CD4-positive, alpha-beta T cell (primary cell): ENCODE data around the gene GCK. TPM values are rescaled to one million over a fixed set of nuclear protein-coding genes. Genes with fewer than 3 reads are reported as not detected.

Experiments used
- ATAC-seq: fragments of 200-7000 bp; cut with Tn5 transposase; one replicate; pipeline ENCODE4 v1.10.0; 2022; ENCODE audit warnings: mild to moderate bottlenecking; ENCODE audit not compliant: poor library complexity
- CTCF ChIA-PET: fragments of 350-600 bp; sonication (Branson Sonifier 250); formaldehyde crosslinking; loops from one replicate; lab custom pipeline; 2021; ENCODE audit warnings: antibody characterized with exemption, inconsistent platforms; lab: Charles Lee
- POLR2A ChIA-PET: fragments of 350-600 bp; sonication (Branson Sonifier 250); formaldehyde crosslinking; loops from one replicate; lab custom pipeline; 2021; ENCODE audit warnings: antibody characterized with exemption, inconsistent platforms; lab: Charles Lee
- DNase-seq, 14 experiments: peaks; one replicate each; pipeline ENCODE4 v3.0.0-alpha.2; 2013 to 2020; ENCODE audit warnings: mixed read lengths in 2 of 14
- H3K27ac ChIP-seq, 2 donors: one replicate each; pipeline versions ENCODE4 v1.5.1 to v1.7.0; 2013; ENCODE audit warnings: low read length in 2 of 2, low read depth in 1 of 2, mild to moderate bottlenecking in 1 of 2
- H3K27me3 ChIP-seq, 2 experiments: 1 replicate in 1 of 2; 2 replicates in 1 of 2; pipeline versions ENCODE4 v1.6.1 to v1.7.0; 2013; ENCODE audit warnings: low read length in 2 of 2, control low read depth in 1 of 2, mild to moderate bottlenecking in 1 of 2, moderate library complexity in 1 of 2; ENCODE audit not compliant: insufficient read depth in 2 of 2, control insufficient read depth in 1 of 2
- H3K36me3 ChIP-seq: one replicate; pipeline ENCODE4 v1.6.1; 2013; ENCODE audit warnings: low read length, control low read depth; ENCODE audit not compliant: insufficient read depth
- H3K4me1 ChIP-seq: one replicate; pipeline ENCODE4 v1.6.1; 2013; ENCODE audit warnings: low read length, control low read depth; ENCODE audit not compliant: insufficient read depth
- H3K4me3 ChIP-seq: one replicate; pipeline ENCODE4 v1.5.1; 2013; ENCODE audit warnings: mild to moderate bottlenecking, low read length, moderate library complexity
- H3K9me3 ChIP-seq, 2 experiments: 1 replicate in 1 of 2; 2 replicates in 1 of 2; pipeline versions ENCODE4 v1.6.1 to v1.7.0; 2013; ENCODE audit warnings: low read length in 2 of 2, mild to moderate bottlenecking in 2 of 2, control low read depth in 1 of 2, moderate library complexity in 1 of 2; ENCODE audit not compliant: control insufficient read depth in 1 of 2, insufficient read depth in 1 of 2
- H3K27ac Mint-ChIP-seq: one replicate; pipeline ENCODE4 v1.8.0; 2020; ENCODE audit warnings: mixed read lengths
- H3K27me3 Mint-ChIP-seq: one replicate; pipeline ENCODE4 v1.8.0; 2021; ENCODE audit warnings: mixed read lengths
- H3K36me3 Mint-ChIP-seq: one replicate; pipeline ENCODE4 v1.8.0; 2021; ENCODE audit warnings: low read depth, mixed read lengths
- H3K4me1 Mint-ChIP-seq: one replicate; pipeline ENCODE4 v1.8.0; 2021; ENCODE audit warnings: low read depth, mixed read lengths
- H3K4me3 Mint-ChIP-seq: one replicate; pipeline ENCODE4 v1.8.0; 2020; ENCODE audit warnings: mild to moderate bottlenecking, mixed read lengths
- H3K9me3 Mint-ChIP-seq: one replicate; pipeline ENCODE4 v1.8.0; 2020; ENCODE audit warnings: mixed read lengths
- CTCF ChIP-seq: fragments of 200-600 bp; IDR thresholded peaks from one replicate; pipeline ENCODE4 v1.8.0; 2022; ENCODE audit warnings: antibody characterized with exemption, mild to moderate bottlenecking
- intact Hi-C, 2 experiments: fragments of 100-400 bp; cut with DNase I in 1 of 2; cut with micrococcal nuclease in 1 of 2; formaldehyde crosslinking; loops; one replicate each; pipeline versions ENCODE4 v1.15.1 to v1.9.0; 2023 to 2025; cut with DNase I, micrococcal nuclease
- total RNA-seq, 174 experiments: library from RNA in 2 of 174; stranded (reverse) in 2 of 174; gene quantifications; one replicate each; pipeline ENCODE4 v1.2.3 and lab custom pipeline; 2021 to 2026

Gene GCK
- total RNA-seq, 2 experiments from 2014 or later, result 0.47 to 0.71 TPM

GRCh38 chr7:44143646-44144250 is 45.5 kb downstream of the GCK start:
- Mint-ChIP-seq H3K9me3 (no peaks in the 10 kb centered on the region), H3K36me3 (no peaks in the 10 kb centered on the region), H3K4me1 (peaks cover 7% of the 10 kb centered on the region), H3K27me3 (no peaks in the 10 kb centered on the region), H3K27ac (peak overlapping the region; percentile 3), H3K4me3 (peak overlapping the region; percentile 8)
- Histone ChIP-seq H3K4me3 (no peak overlapping the region), H3K4me1 (peaks cover 20% of the 10 kb centered on the region), H3K36me3 (no peaks in the 10 kb centered on the region), H3K27me3 (peaks cover 0 to 8% of the 10 kb centered on the region in 2 experiments), H3K9me3 (peaks cover 0 to 16% of the 10 kb centered on the region in 2 experiments), H3K27ac (no peak overlapping the region)
- DNase-seq (peak in 1 of 14 experiments; percentile 5), ATAC-seq (no peak)
- CTCF ChIA-PET, result no interaction called here
- POLR2A ChIA-PET, result no interaction called here
- intact Hi-C loops, result loop anchor here in 1 of 2 experiments (2.0 kb wide), 1 partner anchor 59 kb away; no protein-coding TSS in a partner anchor
- no peak for TF ChIP-seq CTCF

GRCh38 chr7:44142028-44142427 is 47.2 kb downstream of the GCK start:
- no peak overlapping the region for H3K4me3 ChIP-seq
- H3K27me3 Mint-ChIP-seq, result no peaks in the 10 kb centered on the region
- H3K4me1 Mint-ChIP-seq, result peaks cover 7% of the 10 kb centered on the region
- intact Hi-C loops, result no loop called here
- DNase-seq (no peak), ATAC-seq (no peak)
- no peak overlapping the region for H3K27ac ChIP-seq
- H3K4me3 Mint-ChIP-seq, result no peak overlapping the region
- peaks cover 0 to 16% of the 10 kb centered on the region in 2 experiments for H3K9me3 ChIP-seq
- H3K9me3 Mint-ChIP-seq, result no peaks in the 10 kb centered on the region
- no peaks in the 10 kb centered on the region for H3K36me3 ChIP-seq
- H3K27me3 ChIP-seq, result peaks cover 0 to 8% of the 10 kb centered on the region in 2 experiments
- ChIA-PET CTCF (no interaction called here), POLR2A (no interaction called here)
- H3K27ac Mint-ChIP-seq, result no peak overlapping the region
- no peak for TF ChIP-seq CTCF
- H3K36me3 Mint-ChIP-seq, result no peaks in the 10 kb centered on the region
- peaks cover 20% of the 10 kb centered on the region for H3K4me1 ChIP-seq

- H3K4me3 ChIP-seq, result no peak within 1 kb of the TSS
- no peaks in the 10 kb centered on the region for H3K36me3 ChIP-seq
- intact Hi-C loops, result no loop called here
- peaks cover 0 to 16% of the 10 kb centered on the region in 2 experiments for H3K9me3 ChIP-seq
- ATAC-seq (no peak), DNase-seq (no peak)
- Mint-ChIP-seq H3K4me1 (peaks cover 7% of the 10 kb centered on the region), H3K4me3 (no peak within 1 kb of the TSS), H3K27me3 (no peaks in the 10 kb centered on the region), H3K9me3 (no peaks in the 10 kb centered on the region), H3K27ac (no peak within 1 kb of the TSS), H3K36me3 (no peaks in the 10 kb centered on the region)
- peaks cover 0 to 8% of the 10 kb centered on the region in 2 experiments for H3K27me3 ChIP-seq
- POLR2A ChIA-PET, result no interaction called here
- H3K4me1 ChIP-seq, result peaks cover 14% of the 10 kb centered on the region
- no peak for TF ChIP-seq CTCF
- H3K27ac ChIP-seq, result no peak within 1 kb of the TSS
- CTCF ChIA-PET, result no interaction called here
Observed at GRCh38 chr7:44141221-44141850, 47.9 kb downstream of the GCK start, which contains the start of gene MYL7. TSS of gene MYL7 (minus strand) at chr7:44141332. CDS start at chr7:44141305, 27 bp downstream.
